Common myeloid progenitor, CD34-positive (primary cell): ENCODE measurements around the gene CLMN.

ENCODE experiments used
- CTCF ChIA-PET: fragments of 350-600 bp; sonication (Branson Sonifier 250); formaldehyde crosslinking; loops from one replicate; lab custom pipeline; 2021; ENCODE audit warnings: antibody characterized with exemption; lab: Charles Lee
- POLR2A ChIA-PET: fragments of 350-600 bp; sonication (Branson Sonifier 250); formaldehyde crosslinking; loops from one replicate; lab custom pipeline; 2021; ENCODE audit warnings: antibody characterized with exemption; lab: Charles Lee
- DNase-seq, 3 donors: peaks; one replicate each; pipeline versions ENCODE4 v3.0.0 to v3.0.0-alpha.2; 2013
- H3K27ac ChIP-seq, 2 experiments: 1 replicate in 1 of 2; 2 replicates in 1 of 2; pipeline ENCODE4 v1.7.0; 2013; ENCODE audit warnings: inconsistent platforms in 2 of 2, low read length in 2 of 2, mild to moderate bottlenecking in 2 of 2, low read depth in 1 of 2, moderate library complexity in 1 of 2; ENCODE audit not compliant: severe bottlenecking in 2 of 2, insufficient read depth in 1 of 2, poor library complexity in 1 of 2
- H3K27me3 ChIP-seq, 5 experiments: replicated peaks in 2 of 5; 1 replicate in 3 of 5; 2 replicates in 2 of 5; pipeline versions ENCODE4 v1.6.1 to v1.7.0; 2013; ENCODE audit warnings: low read length in 4 of 5, mild to moderate bottlenecking in 2 of 5, moderate library complexity in 2 of 5, inconsistent platforms in 1 of 5; ENCODE audit not compliant: insufficient read depth in 5 of 5, control insufficient read depth in 4 of 5
- H3K36me3 ChIP-seq, 4 experiments: 1 replicate in 2 of 4; 2 replicates in 2 of 4; pipeline versions ENCODE4 v1.6.1 to v1.7.0; 2013; ENCODE audit warnings: low read length in 3 of 4, control low read depth in 1 of 4, mild to moderate bottlenecking in 1 of 4; ENCODE audit not compliant: control insufficient read depth in 4 of 4, insufficient read depth in 4 of 4
- H3K4me1 ChIP-seq, 4 experiments: 1 replicate in 3 of 4; 2 replicates in 1 of 4; pipeline versions ENCODE4 v1.6.1 to v1.7.1; 2013; ENCODE audit warnings: low read length in 3 of 4, mild to moderate bottlenecking in 3 of 4, control low read depth in 1 of 4, inconsistent platforms in 1 of 4, moderate library complexity in 1 of 4; ENCODE audit not compliant: control insufficient read depth in 4 of 4, insufficient read depth in 4 of 4; ENCODE audit errors: control extremely low read depth in 1 of 4
- H3K4me3 ChIP-seq, 7 experiments: 1 replicate in 4 of 7; 2 replicates in 3 of 7; pipeline versions ENCODE4 v1.5.1 to v1.7.0; 2013; ENCODE audit warnings: mild to moderate bottlenecking in 7 of 7, low read length in 6 of 7, moderate library complexity in 6 of 7, inconsistent platforms in 2 of 7, low read depth in 2 of 7, control low read depth in 1 of 7; ENCODE audit not compliant: insufficient read depth in 4 of 7, control insufficient read depth in 1 of 7; ENCODE audit errors: extremely low read depth in 1 of 7
- H3K9me3 ChIP-seq, 5 experiments: 1 replicate in 4 of 5; 2 replicates in 1 of 5; pipeline versions ENCODE4 v1.6.1 to v1.7.1; 2013; ENCODE audit warnings: low read length in 4 of 5, mild to moderate bottlenecking in 2 of 5, inconsistent platforms in 1 of 5, low read depth in 1 of 5, moderate library complexity in 1 of 5; ENCODE audit not compliant: control insufficient read depth in 4 of 5, insufficient read depth in 2 of 5; ENCODE audit errors: control extremely low read depth in 1 of 5
- WGBS: methylation state at CpG from one replicate; pipeline ENCODE4 v1.1.5; 2013; ENCODE audit not compliant: insufficient coverage; 5-methylcytosine and 5-hydroxymethylcytosine counted together

CLMN gene

DNA sequence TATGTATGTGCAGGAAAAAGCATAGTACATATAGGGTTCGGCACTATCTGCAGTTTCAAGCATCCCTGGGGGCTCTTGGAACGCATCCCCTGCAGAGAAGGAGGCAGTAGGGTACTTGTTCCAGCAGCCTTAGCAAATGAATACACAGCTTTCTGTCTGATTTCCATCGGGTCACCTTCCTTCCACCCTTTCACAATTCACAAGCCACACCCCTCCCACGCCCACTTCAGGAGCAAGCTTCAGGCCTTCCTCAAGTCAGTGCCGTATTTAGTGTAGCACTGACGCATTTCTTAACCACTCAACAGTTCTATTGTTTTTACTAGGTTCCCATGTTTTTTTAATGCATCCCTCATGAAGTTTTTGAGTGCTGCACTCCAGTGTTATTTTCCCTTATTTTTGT, 64.2 kb downstream of the CLMN start:
- no peaks in the 10 kb centered on the region for H3K9me3 ChIP-seq
- peaks cover 0 to 12% (median 4%) of the 10 kb centered on the region in 4 experiments for H3K4me1 ChIP-seq
- no peaks in the 10 kb centered on the region for H3K36me3 ChIP-seq
- DNase-seq, result peak in 2 of 3 donors; percentile 56 to 80
- H3K27ac ChIP-seq, result no peak overlapping the region
- no peaks in the 10 kb centered on the region for H3K27me3 ChIP-seq
- CTCF ChIA-PET, result interaction anchor here (0.6 to 0.9 kb wide), 2 partner anchors 9 to 10 kb away, joined by 3 read pairs; no protein-coding TSS in a partner anchor
- H3K4me3 ChIP-seq, result no peak overlapping the region
- 50% methylated on average over 6 of the region's 6 CpGs for WGBS
- POLR2A ChIA-PET, result interaction anchor here (0.5 kb wide), 1 partner anchor 93 kb away, joined by 3 read pairs; no protein-coding TSS in a partner anchor

DNA sequence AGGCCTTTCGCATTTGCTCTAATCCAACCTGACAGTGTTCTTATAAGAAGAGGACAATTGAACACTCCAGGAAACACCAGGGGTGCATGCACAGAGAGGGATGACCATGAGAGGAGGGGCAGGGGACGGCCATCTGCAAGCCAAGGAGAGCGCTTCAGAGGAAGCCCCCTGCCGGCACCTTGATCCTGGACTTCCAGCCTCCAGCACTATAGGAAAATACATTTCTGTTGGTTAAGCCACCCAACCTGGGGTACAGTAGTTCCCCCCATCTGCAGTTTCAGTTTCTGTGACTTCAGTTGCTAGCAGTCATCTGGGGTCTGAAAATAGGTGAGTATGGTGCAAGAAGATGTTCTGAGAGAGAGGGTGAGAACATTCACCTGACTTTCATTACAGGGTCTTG, 64.7 kb downstream of the CLMN start:
- H3K4me1 ChIP-seq, result peaks cover 0 to 12% (median 4%) of the 10 kb centered on the region in 4 experiments
- H3K27me3 ChIP-seq, result no peaks in the 10 kb centered on the region
- H3K4me3 ChIP-seq, result no peak overlapping the region
- ChIA-PET CTCF (interaction anchor here (0.9 kb wide), 1 partner anchor 9 kb away, joined by 3 read pairs; no protein-coding TSS in a partner anchor), POLR2A (no interaction called here)
- no peaks in the 10 kb centered on the region for H3K9me3 ChIP-seq
- H3K36me3 ChIP-seq, result no peaks in the 10 kb centered on the region
- H3K27ac ChIP-seq, result no peak overlapping the region
- WGBS, result 93% methylated on average over 2 of the region's 4 CpGs
- peak in 1 of 3 donors; percentile 16 for DNase-seq

DNA sequence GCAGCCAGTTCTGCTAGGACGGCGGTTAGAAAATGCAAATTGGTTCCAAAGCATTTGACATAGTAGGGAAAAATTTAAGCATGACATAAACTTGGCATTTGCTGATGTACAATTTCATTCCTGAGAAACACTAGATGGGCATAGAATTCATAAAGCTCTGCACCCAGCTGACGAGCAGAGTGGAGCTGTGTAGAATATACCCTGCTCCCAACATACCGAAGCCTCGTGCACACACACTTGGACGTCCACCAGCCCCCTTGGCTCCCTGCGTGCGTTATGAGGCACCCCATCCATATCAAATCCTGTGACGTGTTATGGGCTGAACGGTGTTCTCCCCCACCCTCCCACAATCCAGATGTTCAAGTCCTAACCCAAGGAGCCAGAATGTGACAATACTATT, 65.4 kb downstream of the CLMN start:
- Histone ChIP-seq H3K36me3 (no peaks in the 10 kb centered on the region), H3K4me1 (peaks cover 0 to 12% (median 3%) of the 10 kb centered on the region in 4 experiments), H3K4me3 (no peak overlapping the region), H3K9me3 (no peaks in the 10 kb centered on the region), H3K27me3 (no peaks in the 10 kb centered on the region), H3K27ac (no peak overlapping the region)
- DNase-seq, result no peak
- WGBS, result 97% methylated on average over 8 of the region's 10 CpGs
- POLR2A ChIA-PET, result no interaction called here
- CTCF ChIA-PET, result interaction anchor here (1.8 kb wide), 1 partner anchor 10 kb away, joined by 4 read pairs; no protein-coding TSS in a partner anchor

DNA sequence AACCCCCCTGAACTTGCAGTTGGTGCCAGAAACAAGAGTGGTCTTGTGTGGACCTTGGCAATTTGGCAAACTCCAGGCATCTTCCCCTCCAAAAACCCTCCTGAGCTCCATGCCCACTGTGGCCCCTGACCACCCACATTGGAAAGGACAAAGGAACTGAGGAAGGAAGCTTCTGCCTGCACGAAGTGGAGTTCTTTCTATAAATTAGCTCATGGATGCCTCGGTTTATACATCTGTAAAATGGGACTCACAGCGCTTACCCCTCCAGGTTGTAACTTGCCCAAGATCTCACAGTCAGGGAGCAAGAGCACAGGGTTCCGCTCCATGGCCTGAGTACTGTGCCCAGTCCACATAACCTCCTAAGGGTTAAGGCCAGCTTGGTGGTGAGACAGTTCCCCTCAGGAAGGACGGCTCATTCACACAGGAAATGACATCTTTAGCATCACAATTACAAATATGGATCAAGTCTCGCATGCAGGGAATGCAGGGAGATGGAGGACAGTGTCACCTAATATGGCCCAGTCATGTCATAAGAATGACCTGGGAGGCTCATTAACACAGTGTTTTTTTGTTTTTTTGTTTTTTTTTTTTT, 66.6 kb downstream of the CLMN start:
- Histone ChIP-seq H3K4me1 (peaks cover 0 to 17% (median 5%) of the 10 kb centered on the region in 4 experiments), H3K27me3 (no peaks in the 10 kb centered on the region), H3K4me3 (no peak overlapping the region), H3K36me3 (no peaks in the 10 kb centered on the region), H3K27ac (no peak overlapping the region), H3K9me3 (no peaks in the 10 kb centered on the region)
- 84% methylated on average over 5 of the region's 6 CpGs for WGBS
- POLR2A ChIA-PET, result no interaction called here
- CTCF ChIA-PET, result interaction anchor here (0.6 to 1.8 kb wide), 3 partner anchors 11 to 87 kb away, joined by 3 to 4 read pairs (median 3); no protein-coding TSS in a partner anchor
- DNase-seq, result peak in 1 of 3 donors; percentile 11

DNA sequence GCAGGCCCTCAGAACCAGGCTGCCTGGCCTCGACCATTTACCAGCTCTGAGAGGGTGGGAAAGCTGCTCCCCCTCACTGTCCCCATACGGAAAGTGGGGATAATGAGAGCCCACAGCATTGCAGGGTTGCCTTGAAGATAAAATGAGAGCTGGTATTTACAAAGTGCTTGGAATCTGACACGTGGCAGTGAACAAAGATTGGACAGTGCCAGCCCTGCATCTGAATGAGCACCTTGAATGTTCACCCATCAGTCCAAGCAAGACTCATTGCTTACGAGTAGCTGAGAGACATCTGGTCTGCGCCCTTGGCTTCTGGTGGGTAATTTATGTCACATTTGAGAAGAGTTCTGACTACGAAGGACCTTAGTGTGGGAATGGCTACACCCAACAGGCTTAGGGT, 67.5 kb downstream of the CLMN start:
- Histone ChIP-seq H3K27ac (no peak overlapping the region), H3K9me3 (no peaks in the 10 kb centered on the region), H3K27me3 (no peaks in the 10 kb centered on the region), H3K4me3 (no peak overlapping the region), H3K36me3 (no peaks in the 10 kb centered on the region), H3K4me1 (peaks cover 0 to 17% (median 5%) of the 10 kb centered on the region in 4 experiments)
- CTCF ChIA-PET, result no interaction called here
- no peak for DNase-seq
- POLR2A ChIA-PET, result no interaction called here
- 93% methylated on average over 5 of the region's 6 CpGs for WGBS

DNA sequence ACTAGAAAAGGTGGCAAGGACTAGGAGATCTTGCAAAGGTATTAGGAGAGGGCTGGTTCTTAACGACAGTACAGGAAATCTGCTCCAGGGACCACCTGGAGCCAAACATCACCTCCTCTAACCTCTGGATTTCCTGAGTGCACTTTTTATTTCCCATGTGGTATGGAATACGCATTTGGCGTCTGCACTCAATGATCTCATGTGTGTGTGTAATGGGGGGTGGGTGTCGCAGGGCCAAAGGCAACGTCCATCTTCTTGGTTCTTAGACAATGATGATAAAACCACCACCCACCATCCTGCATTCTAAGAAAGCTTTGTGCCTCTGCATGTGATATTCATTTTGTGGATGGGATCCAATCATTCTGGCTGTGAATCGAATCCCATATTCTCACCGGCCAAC, 68.8 kb downstream of the CLMN start:
- Histone ChIP-seq H3K27me3 (no peaks in the 10 kb centered on the region), H3K4me1 (peaks cover 0 to 17% (median 5%) of the 10 kb centered on the region in 4 experiments), H3K9me3 (no peaks in the 10 kb centered on the region), H3K36me3 (no peaks in the 10 kb centered on the region), H3K4me3 (no peak overlapping the region), H3K27ac (no peak overlapping the region)
- DNase-seq, result no peak
- POLR2A ChIA-PET, result no interaction called here
- 77% methylated on average over 3 of the region's 7 CpGs for WGBS
- CTCF ChIA-PET, result no interaction called here

DNA sequence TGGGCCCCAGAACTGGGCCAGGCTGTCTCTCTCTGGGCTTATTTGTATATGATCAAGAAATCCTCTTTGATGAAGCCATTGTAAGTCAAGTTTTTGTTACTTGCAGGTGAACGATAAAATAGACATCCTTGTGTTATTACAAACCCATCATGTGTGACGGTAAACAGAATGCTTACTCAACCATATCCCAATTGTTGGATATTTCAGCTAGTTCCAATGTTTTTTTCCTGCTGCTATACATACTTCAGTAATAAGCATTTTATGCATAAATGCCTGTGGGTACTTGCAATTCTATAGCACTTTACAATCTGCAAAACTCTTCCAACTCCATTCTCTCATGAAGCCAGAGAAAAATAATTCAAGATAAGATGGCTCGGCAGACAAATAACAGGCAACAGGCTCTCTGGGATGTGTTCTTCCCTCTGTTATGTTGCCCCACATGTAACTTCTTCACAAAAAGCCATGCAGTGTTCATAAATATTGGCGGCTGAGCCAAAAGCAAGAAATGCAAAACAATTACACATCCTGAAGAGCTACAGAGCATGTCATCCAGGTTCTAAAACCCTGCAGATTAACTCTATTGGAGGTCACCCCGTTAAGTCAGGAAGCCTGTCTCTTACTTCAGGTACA, 69.5 kb downstream of the CLMN start:
- H3K27me3 ChIP-seq, result no peaks in the 10 kb centered on the region
- no peak for DNase-seq
- POLR2A ChIA-PET, result no interaction called here

More for the DNA sequence above, 69.5 kb downstream of the CLMN start:
- Histone ChIP-seq H3K9me3 (no peaks in the 10 kb centered on the region), H3K36me3 (no peaks in the 10 kb centered on the region), H3K27ac (no peak overlapping the region), H3K4me1 (peaks cover 0 to 17% (median 5%) of the 10 kb centered on the region in 4 experiments), H3K4me3 (no peak overlapping the region)
- CTCF ChIA-PET, result no interaction called here
- WGBS, result 98% methylated on average over 4 of the region's 5 CpGs
